Measurements from ENCODE around the gene FARSA. TPM values are rescaled to one million over a fixed set of nuclear protein-coding genes. Genes with fewer than 3 reads are reported as not detected.

The FARSA gene
- total and polyA plus RNA-seq, 2 donors (not counting 3 experiments of a cell fraction or from before 2014, with no cell fraction given), result 51.8 to 77.4 TPM

GRCh38 chr19:12949363-12950283 is 16.1 kb upstream of the FARSA start:
- H3K4me3 ChIP-seq (replicated peaks in 1 of 3; ENCODE audit: insufficient read depth in 1 of 3, low read depth in 1 of 3, low read length in 3 of 3), result no peak overlapping the region
- intact Hi-C loops (cut with micrococcal nuclease), result no loop called here
- peaks cover 21 to 39% of the 10 kb centered on the region in 2 experiments for H3K36me3 ChIP-seq (ENCODE audit: control insufficient read depth in 2 of 2, extremely low read depth in 1 of 2, insufficient read depth in 2 of 2, low read length in 2 of 2)
- DNase-seq (ENCODE audit: low read depth, low spot score) (no peak), FAIRE-seq (no peak)
- no peaks in the 10 kb centered on the region for H3K9me1 ChIP-seq (replicated peaks; ENCODE audit: control insufficient read depth, extremely low read depth, insufficient read depth, low read length)
- CTCF ChIA-PET, result interaction anchor here (1.3 kb wide), 1 partner anchor 17 kb away, joined by 3 read pairs; the partner anchor contains the start of gene FARSA
- no peaks in the 10 kb centered on the region for H4K20me1 ChIP-seq (replicated peaks; ENCODE audit: control insufficient read depth, extremely low read depth, insufficient read depth, low read length)
- H3K27ac ChIP-seq (ENCODE audit: insufficient read depth, low read depth, low read length), result no peak overlapping the region
- H2AFZ ChIP-seq (ENCODE audit: low read depth, low read length), result no peak overlapping the region
- H3K9ac ChIP-seq (replicated peaks; ENCODE audit: extremely low read depth, insufficient read depth, low read length), result no peak overlapping the region
- BruUV-seq (replicated peaks), result no TSS peak
- dilution Hi-C loops (cut with MboI; ENCODE audit: extremely low pct_ligation_motif_present, low sequenced_read_pairs), result no loop called here
- H3K4me1 ChIP-seq (ENCODE audit: control insufficient read depth, extremely low read depth, insufficient read depth, low read length), result peaks cover 37% of the 10 kb centered on the region
- no peak overlapping the region for H3K4me2 ChIP-seq (ENCODE audit: insufficient read depth, low read length)
- TF ChIP-seq JUN (IDR thresholded peaks at IDR 0.05; ENCODE audit: borderline replicate concordance, insufficient read depth, insufficient read length, low read depth) (no peak), EZH2 (IDR thresholded peaks at IDR 0.05; ENCODE audit: borderline replicate concordance, low read depth, low read length, severe bottlenecking) (no peak), POLR2AphosphoS5 (IDR thresholded peaks at IDR 0.05; ENCODE audit: insufficient read depth, low read depth, low read length) (no peak), POLR2A (IDR thresholded peaks at IDR 0.05; ENCODE audit: low read depth, low read length) (no peak), MYC (IDR thresholded peaks at IDR 0.05; ENCODE audit: low read depth, low read length) (no peak), FOS (IDR thresholded peaks at IDR 0.05; ENCODE audit: borderline replicate concordance, insufficient read depth, low read length) (no peak), GATA2 (IDR thresholded peaks at IDR 0.05; ENCODE audit: insufficient read depth, insufficient read length, low read depth, low read length) (no peak)
- TF ChIP-seq, protein P1, sequence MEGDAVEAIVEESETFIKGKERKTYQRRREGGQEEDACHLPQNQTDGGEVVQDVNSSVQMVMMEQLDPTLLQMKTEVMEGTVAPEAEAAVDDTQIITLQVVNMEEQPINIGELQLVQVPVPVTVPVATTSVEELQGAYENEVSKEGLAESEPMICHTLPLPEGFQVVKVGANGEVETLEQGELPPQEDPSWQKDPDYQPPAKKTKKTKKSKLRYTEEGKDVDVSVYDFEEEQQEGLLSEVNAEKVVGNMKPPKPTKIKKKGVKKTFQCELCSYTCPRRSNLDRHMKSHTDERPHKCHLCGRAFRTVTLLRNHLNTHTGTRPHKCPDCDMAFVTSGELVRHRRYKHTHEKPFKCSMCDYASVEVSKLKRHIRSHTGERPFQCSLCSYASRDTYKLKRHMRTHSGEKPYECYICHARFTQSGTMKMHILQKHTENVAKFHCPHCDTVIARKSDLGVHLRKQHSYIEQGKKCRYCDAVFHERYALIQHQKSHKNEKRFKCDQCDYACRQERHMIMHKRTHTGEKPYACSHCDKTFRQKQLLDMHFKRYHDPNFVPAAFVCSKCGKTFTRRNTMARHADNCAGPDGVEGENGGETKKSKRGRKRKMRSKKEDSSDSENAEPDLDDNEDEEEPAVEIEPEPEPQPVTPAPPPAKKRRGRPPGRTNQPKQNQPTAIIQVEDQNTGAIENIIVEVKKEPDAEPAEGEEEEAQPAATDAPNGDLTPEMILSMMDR (IDR thresholded peaks at IDR 0.05; ENCODE audit: extremely low read depth in 1 of 2, insufficient read depth in 1 of 2, low read depth in 1 of 2, low read length in 2 of 2), result no peak
- TF ChIP-seq, protein P2, sequence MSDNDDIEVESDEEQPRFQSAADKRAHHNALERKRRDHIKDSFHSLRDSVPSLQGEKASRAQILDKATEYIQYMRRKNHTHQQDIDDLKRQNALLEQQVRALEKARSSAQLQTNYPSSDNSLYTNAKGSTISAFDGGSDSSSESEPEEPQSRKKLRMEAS (IDR thresholded peaks at IDR 0.05; ENCODE audit: insufficient read depth, insufficient read length), result no peak
- peaks cover 41% of the 10 kb centered on the region for H3K79me2 ChIP-seq (ENCODE audit: control insufficient read depth, insufficient read depth, low read length)
- no peaks in the 10 kb centered on the region for H3K9me3 ChIP-seq (replicated peaks; ENCODE audit: control insufficient read depth, insufficient read depth, low read length)
- POLR2A ChIA-PET, result no interaction called here
- H3K27me3 ChIP-seq (ENCODE audit: control insufficient read depth in 2 of 2, insufficient read depth in 2 of 2, low read length in 2 of 2), result no peaks in the 10 kb centered on the region

All from endothelial cell of umbilical vein (primary cell).